HEK293 (cell line): ENCODE data around the gene ING5.

Experiments used
- CTCF ChIA-PET: fragments of 350-600 bp; formaldehyde crosslinking; extraction: SDS; loops from one replicate; lab custom pipeline; 2021; ENCODE audit warnings: antibody characterized with exemption; lab: Yijun Ruan, JAX
- POLR2A ChIA-PET: fragments of 300-600 bp; formaldehyde crosslinking; extraction: SDS; loops from one replicate; lab custom pipeline; 2020; ENCODE audit warnings: antibody characterized with exemption, inconsistent platforms; lab: Yijun Ruan, JAX
- H3K27ac ChIP-seq: fragments of 200-500 bp; sonication (Bioruptor generic); 2 replicates; pipeline ENCODE4 v1.5.1; 2014; ENCODE audit warnings: low read depth, low read length, control low read depth, inconsistent platforms; ENCODE audit errors: extremely low read depth
- H3K36me3 ChIP-seq, 2 experiments: fragments of 200-500 bp in 1 of 2; sonication (Bioruptor generic) in 1 of 2; 1 replicate in 1 of 2; 2 replicates in 1 of 2; pipeline ENCODE4 v1.5.1; 2014 to 2017; ENCODE audit warnings: inconsistent platforms in 2 of 2, low read length in 2 of 2; ENCODE audit not compliant: control insufficient read depth in 2 of 2, insufficient read depth in 1 of 2
- H3K4me1 ChIP-seq: fragments of 200-500 bp; sonication (Bioruptor generic); 2 replicates; pipeline ENCODE4 v1.5.1; 2014; ENCODE audit warnings: mild to moderate bottlenecking, low read length, inconsistent platforms; ENCODE audit not compliant: control insufficient read depth, insufficient read depth
- H3K4me3 ChIP-seq: 2 replicates; pipeline ENCODE4 v1.5.1; 2011; ENCODE audit warnings: low read depth, mild to moderate bottlenecking, control low read depth, low read length, moderate library complexity
- H3K9me3 ChIP-seq: fragments of 200-500 bp; sonication (Bioruptor generic); 2 replicates; pipeline ENCODE4 v1.5.1; 2014; ENCODE audit warnings: low read depth, low read length, inconsistent platforms; ENCODE audit not compliant: control insufficient read depth, insufficient read depth
- GLIS1 ChIP-seq: fragments of 450-650 bp; formaldehyde crosslinking; IDR thresholded peaks from 2 replicates; pipeline ENCODE4 v1.5.1; 2016; ENCODE audit warnings: missing biosample characterization, missing genetic modification characterization
- IKZF3 ChIP-seq: fragments of 450-650 bp; IDR thresholded peaks from 2 replicates; pipeline ENCODE4 v1.5.0; 2018; ENCODE audit warnings: missing biosample characterization, mild to moderate bottlenecking, missing genetic modification characterization, moderate library complexity
- RBAK ChIP-seq: fragments of 450-650 bp; formaldehyde crosslinking; IDR thresholded peaks from 2 replicates; pipeline ENCODE4 v1.5.1; 2016; ENCODE audit warnings: missing biosample characterization, missing genetic modification characterization
- REPIN1 ChIP-seq: fragments of 450-650 bp; formaldehyde crosslinking; IDR thresholded peaks from 2 replicates; pipeline ENCODE4 v1.5.1; 2017; ENCODE audit warnings: missing biosample characterization, missing genetic modification characterization, low read depth
- SP7 ChIP-seq: fragments of 450-650 bp; formaldehyde crosslinking; IDR thresholded peaks from 2 replicates; pipeline ENCODE4 v1.5.1; 2016; ENCODE audit warnings: missing biosample characterization, missing genetic modification characterization
- TRIM28 ChIP-seq: IDR thresholded peaks from 2 replicates; pipeline ENCODE4 v1.6.1; 2011; ENCODE audit warnings: low read length, control low read depth, borderline replicate concordance
- WT1 ChIP-seq: fragments of 450-650 bp; formaldehyde crosslinking; IDR thresholded peaks from 2 replicates; pipeline ENCODE4 v1.5.1; 2016; ENCODE audit warnings: missing biosample characterization, missing genetic modification characterization
- ZBTB10 ChIP-seq: fragments of 450-650 bp; formaldehyde crosslinking; IDR thresholded peaks from 2 replicates; pipeline ENCODE4 v1.5.1; 2016; ENCODE audit warnings: missing biosample characterization, missing genetic modification characterization
- ZBTB21 ChIP-seq: fragments of 450-650 bp; formaldehyde crosslinking; IDR thresholded peaks from 2 replicates; pipeline ENCODE4 v1.5.1; 2017; ENCODE audit warnings: missing biosample characterization, missing genetic modification characterization
- ZBTB7A ChIP-seq: fragments of 450-650 bp; formaldehyde crosslinking; IDR thresholded peaks from 2 replicates; pipeline ENCODE4 v1.5.1; 2016; ENCODE audit warnings: low read depth, missing biosample characterization, missing genetic modification characterization
- ZIC2 ChIP-seq: fragments of 450-650 bp; formaldehyde crosslinking; IDR thresholded peaks from 2 replicates; pipeline ENCODE4 v1.5.1; 2016; ENCODE audit warnings: missing biosample characterization, missing genetic modification characterization
- ZNF121 ChIP-seq: fragments of 450-650 bp; formaldehyde crosslinking; IDR thresholded peaks from 2 replicates; pipeline ENCODE4 v1.5.1; 2016; ENCODE audit warnings: missing biosample characterization, missing genetic modification characterization
- ZNF16 ChIP-seq: fragments of 450-650 bp; formaldehyde crosslinking; IDR thresholded peaks from 2 replicates; pipeline ENCODE4 v1.5.1; 2016; ENCODE audit warnings: low read depth, missing biosample characterization, missing genetic modification characterization
- ZNF23 ChIP-seq: fragments of 450-650 bp; formaldehyde crosslinking; IDR thresholded peaks from 2 replicates; pipeline ENCODE4 v1.5.1; 2016; ENCODE audit warnings: missing biosample characterization, missing genetic modification characterization, borderline replicate concordance
- ZNF280D ChIP-seq: fragments of 450-650 bp; formaldehyde crosslinking; IDR thresholded peaks from 2 replicates; pipeline ENCODE4 v1.5.1; 2016; ENCODE audit warnings: missing biosample characterization, missing genetic modification characterization
- ZNF311 ChIP-seq: fragments of 450-650 bp; formaldehyde crosslinking; IDR thresholded peaks from 2 replicates; pipeline ENCODE4 v1.5.1; 2017; ENCODE audit warnings: missing biosample characterization, missing genetic modification characterization, borderline replicate concordance
- ZNF335 ChIP-seq: fragments of 450-650 bp; formaldehyde crosslinking; conservative IDR thresholded peaks from 2 replicates; pipeline ENCODE4 v1.5.1; 2016; ENCODE audit warnings: missing biosample characterization, missing genetic modification characterization
- ZNF366 ChIP-seq: fragments of 450-650 bp; formaldehyde crosslinking; conservative IDR thresholded peaks from 2 replicates; pipeline ENCODE4 v1.5.1; 2016; ENCODE audit warnings: missing biosample characterization, missing genetic modification characterization
- ZNF394 ChIP-seq: fragments of 450-650 bp; formaldehyde crosslinking; IDR thresholded peaks from 2 replicates; pipeline ENCODE4 v1.5.1; 2016; ENCODE audit warnings: missing biosample characterization, missing genetic modification characterization, mild to moderate bottlenecking, moderate library complexity, borderline replicate concordance
- ZNF529 ChIP-seq: fragments of 450-650 bp; formaldehyde crosslinking; IDR thresholded peaks from 2 replicates; pipeline ENCODE4 v1.5.1; 2017; ENCODE audit warnings: missing genetic modification characterization, missing biosample characterization; ENCODE audit not compliant: insufficient replicate concordance
- ZNF548 ChIP-seq: fragments of 450-650 bp; formaldehyde crosslinking; IDR thresholded peaks from 2 replicates; pipeline ENCODE4 v1.5.1; 2016; ENCODE audit warnings: missing biosample characterization, missing genetic modification characterization
- ZNF560 ChIP-seq: fragments of 450-650 bp; formaldehyde crosslinking; IDR thresholded peaks from 2 replicates; pipeline ENCODE4 v1.5.1; 2017; ENCODE audit warnings: missing biosample characterization, missing genetic modification characterization, borderline replicate concordance
- ZNF654 ChIP-seq: fragments of 450-650 bp; formaldehyde crosslinking; IDR thresholded peaks from 2 replicates; pipeline ENCODE4 v1.5.1; 2016; ENCODE audit warnings: low read depth, missing biosample characterization, missing genetic modification characterization
- ZNF670 ChIP-seq: fragments of 450-650 bp; formaldehyde crosslinking; IDR thresholded peaks from 2 replicates; pipeline ENCODE4 v1.5.1; 2016; ENCODE audit warnings: missing biosample characterization, missing genetic modification characterization, low read depth
- ZNF692 ChIP-seq: fragments of 450-650 bp; formaldehyde crosslinking; IDR thresholded peaks from 2 replicates; pipeline ENCODE4 v1.5.1; 2016; ENCODE audit warnings: missing biosample characterization, missing genetic modification characterization
- ZNF843 ChIP-seq: fragments of 450-650 bp; formaldehyde crosslinking; IDR thresholded peaks from 2 replicates; pipeline ENCODE4 v1.5.1; 2016; ENCODE audit warnings: missing biosample characterization, missing genetic modification characterization
- ZSCAN23 ChIP-seq: fragments of 450-650 bp; formaldehyde crosslinking; IDR thresholded peaks from 2 replicates; pipeline ENCODE4 v1.5.1; 2016; ENCODE audit warnings: missing biosample characterization, missing genetic modification characterization
- ZSCAN30 ChIP-seq: fragments of 450-650 bp; IDR thresholded peaks from 2 replicates; pipeline ENCODE4 v1.5.1; 2018; ENCODE audit warnings: missing biosample characterization, mild to moderate bottlenecking, missing genetic modification characterization, moderate library complexity
- ZSCAN4 ChIP-seq: fragments of 450-650 bp; formaldehyde crosslinking; IDR thresholded peaks from 2 replicates; pipeline ENCODE4 v1.5.1; 2017; ENCODE audit warnings: missing biosample characterization, missing genetic modification characterization

ING5 gene

GRCh38 chr2:241738040-241738686 is 36.3 kb downstream of the ING5 start:
- POLR2A ChIA-PET: no interaction called here
- peaks cover 0 to 5% of the 10 kb centered on the region in 2 experiments; a peak in 2 of 3 replicates for H3K36me3 ChIP-seq
- H3K27ac ChIP-seq: no peak overlapping the region
- no peak overlapping the region for H3K4me3 ChIP-seq
- no peaks in the 10 kb centered on the region for H3K9me3 ChIP-seq
- no peak for TF ChIP-seq ZNF654 (tag by site-specific recombination)
- TF ChIP-seq WT1 (tag by site-specific recombination): no peak
- TF ChIP-seq ZNF560 (tag by site-specific recombination): no peak
- TF ChIP-seq ZNF843 (tag by site-specific recombination): no peak
- TF ChIP-seq RBAK: no peak
- TF ChIP-seq ZNF16 (tag by site-specific recombination): no peak
- TF ChIP-seq ZIC2: no peak
- no peak for TF ChIP-seq ZBTB21 (tag by site-specific recombination)
- TF ChIP-seq REPIN1 (tag by site-specific recombination): no peak
- TF ChIP-seq ZNF335 (tag by site-specific recombination): no peak
- TF ChIP-seq ZSCAN4 (tag by site-specific recombination): no peak
- TF ChIP-seq, all 188 proteins: peak for 0
- CTCF ChIA-PET: interaction anchor here (0.6 kb wide), 1 partner anchor 523 kb away, joined by 3 read pairs; no protein-coding TSS in a partner anchor
- H3K4me1 ChIP-seq: no peaks in the 10 kb centered on the region

- Histone ChIP-seq H3K4me3 (no peak overlapping the region), H3K9me3 (no peaks in the 10 kb centered on the region), H3K4me1 (no peaks in the 10 kb centered on the region), H3K27ac (no peak overlapping the region), H3K36me3 (peaks cover 0 to 15% of the 10 kb centered on the region in 2 experiments; a peak in 2 of 3 replicates)
- POLR2A ChIA-PET: no interaction called here
- CTCF ChIA-PET: no interaction called here
- TF ChIP-seq ZNF548 (tag by site-specific recombination) (no peak), ZNF23 (tag by site-specific recombination) (no peak), IKZF3 (tag by site-specific recombination) (no peak), ZNF692 (tag by site-specific recombination) (no peak), ZNF311 (tag by site-specific recombination) (no peak), SP7 (no peak), ZBTB7A (tag by site-specific recombination) (no peak), ZNF394 (tag by site-specific recombination) (no peak), ZNF121 (tag by site-specific recombination) (no peak), ZSCAN30 (tag by site-specific recombination) (no peak), ZBTB10 (tag by site-specific recombination) (no peak), ZNF366 (no peak), TRIM28 (no peak), ZSCAN23 (tag by site-specific recombination) (no peak), ZNF280D (tag by site-specific recombination) (no peak), ZNF670 (no peak), ZNF529 (tag by site-specific recombination) (no peak), GLIS1 (no peak)
Observed at GRCh38 chr2:241739177-241739576, 37.3 kb downstream of the ING5 start.
